Suprapubic skin (tissue), 4 donors: Measurements from ENCODE around the gene POLR3A. TPM values are rescaled to one million over a fixed set of nuclear protein-coding genes. Genes with fewer than 3 reads are reported as not detected.

Experiments used
- DNase-seq, 2 donors: peaks; one replicate each; pipeline ENCODE4 v3.0.0-alpha.2; 2019; ENCODE audit warnings: low spot score in 2 of 2
- H3K27ac ChIP-seq: fragments of 200-600 bp; sonication (generic); one replicate; pipeline ENCODE4 v1.5.1; 2019
- H3K27me3 ChIP-seq: fragments of 200-600 bp; sonication (generic); one replicate; pipeline ENCODE4 v1.5.1; 2019
- H3K36me3 ChIP-seq: fragments of 200-600 bp; sonication (generic); one replicate; pipeline ENCODE4 v1.5.1; 2019
- H3K4me1 ChIP-seq: fragments of 200-600 bp; sonication (generic); one replicate; pipeline ENCODE4 v1.5.1; 2019
- H3K4me3 ChIP-seq: fragments of 200-600 bp; sonication (generic); one replicate; pipeline ENCODE4 v1.5.1; 2019; ENCODE audit warnings: mild to moderate bottlenecking
- H3K9me3 ChIP-seq: fragments of 200-600 bp; sonication (generic); one replicate; pipeline ENCODE4 v1.5.1; 2019
- EP300 ChIP-seq: sonication (generic); formaldehyde crosslinking; IDR thresholded peaks from one replicate; pipeline ENCODE4 v1.6.1; 2017; ENCODE audit warnings: antibody characterized with exemption
- POLR2A ChIP-seq, 2 donors: fragments of 450-650 bp; IDR thresholded peaks; one replicate each; pipeline ENCODE4 v1.6.1; 2017; ENCODE audit warnings: antibody characterized with exemption in 2 of 2, mild to moderate bottlenecking in 2 of 2, moderate library complexity in 2 of 2
- POLR2AphosphoS5 ChIP-seq, 3 donors: sonication (generic); formaldehyde crosslinking; IDR thresholded peaks; one replicate each; pipeline ENCODE4 v1.6.1; 2017; ENCODE audit warnings: antibody characterized with exemption in 3 of 3
- WGBS: methylation state at CpG from one replicate; pipeline ENCODE4 v1.1.5; 2018; 5-methylcytosine and 5-hydroxymethylcytosine counted together
- total RNA-seq, 4 donors: library from RNA; depleted of rRNA; stranded (reverse); fragments of >200 nt; gene quantifications; one replicate each; pipeline ENCODE4 v1.1.0, GENCODE V29; 2016
- TF ChIP-seq, protein P1 (sequence below), 2 donors: fragments of 200-600 bp in 1 of 2; fragments of 450-650 bp in 1 of 2; sonication (generic) in 1 of 2; IDR thresholded peaks; one replicate each; pipeline ENCODE4 v1.5.1; 2016 to 2019; ENCODE audit warnings: antibody characterized with exemption in 2 of 2, mild to moderate bottlenecking in 1 of 2, moderate library complexity in 1 of 2

Gene POLR3A
- total RNA-seq, 4 donors from 2014 or later, result 9.7 to 18.3 (median 12.8) TPM

DNA sequence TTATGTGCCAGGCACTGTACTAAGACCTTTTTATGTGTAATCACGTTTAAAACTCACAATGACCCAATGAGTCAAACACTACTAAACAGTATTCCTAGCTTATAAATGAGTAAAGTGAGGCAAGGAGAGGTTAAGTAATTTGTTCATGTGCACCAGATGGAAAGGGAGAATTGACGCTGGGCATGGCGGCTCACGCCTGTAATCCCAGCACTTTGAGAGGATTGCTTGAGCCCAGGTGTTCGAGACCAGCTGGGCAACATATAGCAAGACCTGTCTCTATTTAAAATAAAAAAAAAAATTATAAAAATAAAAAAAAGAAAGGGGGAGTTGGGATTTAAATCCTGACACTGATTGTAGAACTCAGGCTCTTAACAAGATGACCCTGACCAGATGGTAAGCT is 56.0 kb downstream of the POLR3A start:
- peaks cover 13% of the 10 kb centered on the region for H3K4me1 ChIP-seq
- DNase-seq, result no peak
- no peak overlapping the region for H3K4me3 ChIP-seq
- TF ChIP-seq POLR2A (IDR thresholded peaks at IDR 0.05) (no peak), POLR2AphosphoS5 (IDR thresholded peaks at IDR 0.05) (no peak), EP300 (no peak)
- TF ChIP-seq, protein P1, sequence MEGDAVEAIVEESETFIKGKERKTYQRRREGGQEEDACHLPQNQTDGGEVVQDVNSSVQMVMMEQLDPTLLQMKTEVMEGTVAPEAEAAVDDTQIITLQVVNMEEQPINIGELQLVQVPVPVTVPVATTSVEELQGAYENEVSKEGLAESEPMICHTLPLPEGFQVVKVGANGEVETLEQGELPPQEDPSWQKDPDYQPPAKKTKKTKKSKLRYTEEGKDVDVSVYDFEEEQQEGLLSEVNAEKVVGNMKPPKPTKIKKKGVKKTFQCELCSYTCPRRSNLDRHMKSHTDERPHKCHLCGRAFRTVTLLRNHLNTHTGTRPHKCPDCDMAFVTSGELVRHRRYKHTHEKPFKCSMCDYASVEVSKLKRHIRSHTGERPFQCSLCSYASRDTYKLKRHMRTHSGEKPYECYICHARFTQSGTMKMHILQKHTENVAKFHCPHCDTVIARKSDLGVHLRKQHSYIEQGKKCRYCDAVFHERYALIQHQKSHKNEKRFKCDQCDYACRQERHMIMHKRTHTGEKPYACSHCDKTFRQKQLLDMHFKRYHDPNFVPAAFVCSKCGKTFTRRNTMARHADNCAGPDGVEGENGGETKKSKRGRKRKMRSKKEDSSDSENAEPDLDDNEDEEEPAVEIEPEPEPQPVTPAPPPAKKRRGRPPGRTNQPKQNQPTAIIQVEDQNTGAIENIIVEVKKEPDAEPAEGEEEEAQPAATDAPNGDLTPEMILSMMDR (IDR thresholded peaks at IDR 0.05), result no peak
- H3K36me3 ChIP-seq, result peaks cover 23% of the 10 kb centered on the region
- no peak overlapping the region for H3K27ac ChIP-seq
- 86% methylated on average over 5 of the region's 5 CpGs for WGBS
- no peaks in the 10 kb centered on the region for H3K27me3 ChIP-seq
- H3K9me3 ChIP-seq, result no peaks in the 10 kb centered on the region

DNA sequence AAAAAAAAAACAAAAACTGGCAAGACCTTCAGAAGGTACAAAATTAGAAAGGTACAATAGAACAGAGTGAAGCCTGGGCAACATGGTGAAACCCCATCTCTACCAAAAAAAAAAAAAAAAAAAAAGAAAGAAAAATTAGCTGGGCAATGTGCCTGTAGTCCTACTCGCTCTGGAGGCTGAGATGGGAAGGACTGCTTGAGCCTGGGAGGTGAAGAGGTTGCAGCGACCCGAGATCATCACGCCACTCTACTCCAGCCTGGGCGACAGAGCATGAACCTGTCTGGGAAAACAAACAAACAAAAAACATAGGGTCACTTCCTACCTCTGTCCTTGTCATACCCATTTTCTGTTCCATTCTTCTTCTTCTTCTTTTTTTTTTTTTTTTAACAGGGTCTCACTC is 57.2 kb downstream of the POLR3A start:
- no peak overlapping the region for H3K4me3 ChIP-seq
- DNase-seq, result no peak
- peaks cover 12% of the 10 kb centered on the region for H3K36me3 ChIP-seq
- 76% methylated on average over 5 of the region's 5 CpGs for WGBS
- no peaks in the 10 kb centered on the region for H3K27me3 ChIP-seq
- H3K27ac ChIP-seq, result no peak overlapping the region
- TF ChIP-seq, protein P1 (IDR thresholded peaks at IDR 0.05), result no peak
- TF ChIP-seq EP300, result no peak
- TF ChIP-seq POLR2A (IDR thresholded peaks at IDR 0.05), result no peak
- TF ChIP-seq POLR2AphosphoS5 (IDR thresholded peaks at IDR 0.05), result no peak
- H3K9me3 ChIP-seq, result no peaks in the 10 kb centered on the region
- H3K4me1 ChIP-seq, result peaks cover 13% of the 10 kb centered on the region

DNA sequence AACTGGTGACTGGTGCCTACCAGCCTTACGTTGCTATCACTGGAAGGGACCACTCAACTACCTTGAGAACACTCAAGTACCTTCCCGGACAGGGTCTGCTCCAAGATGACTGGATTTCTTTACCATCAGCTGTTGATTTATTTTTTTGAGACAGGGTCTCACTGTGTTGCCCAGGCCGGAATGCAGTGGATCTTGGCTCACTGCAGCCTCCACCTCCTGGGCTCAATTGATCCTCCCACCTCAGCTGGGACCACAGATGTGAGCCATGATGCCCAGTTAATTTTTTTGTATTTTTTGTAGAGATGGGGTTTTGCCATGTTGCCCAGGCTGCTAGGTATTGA is 57.5 kb downstream of the POLR3A start:
- Histone ChIP-seq H3K27ac (peak overlapping the region; percentile 22), H3K9me3 (no peaks in the 10 kb centered on the region), H3K36me3 (peaks cover 8% of the 10 kb centered on the region), H3K4me1 (peaks cover 13% of the 10 kb centered on the region), H3K4me3 (no peak overlapping the region), H3K27me3 (no peaks in the 10 kb centered on the region)
- 81% methylated on average over 3 of the region's 3 CpGs for WGBS
- no peak for TF ChIP-seq POLR2A (IDR thresholded peaks at IDR 0.05)
- TF ChIP-seq, protein P1 (IDR thresholded peaks at IDR 0.05), result no peak
- no peak for TF ChIP-seq EP300
- TF ChIP-seq POLR2AphosphoS5 (IDR thresholded peaks at IDR 0.05), result no peak
- no peak for DNase-seq

DNA sequence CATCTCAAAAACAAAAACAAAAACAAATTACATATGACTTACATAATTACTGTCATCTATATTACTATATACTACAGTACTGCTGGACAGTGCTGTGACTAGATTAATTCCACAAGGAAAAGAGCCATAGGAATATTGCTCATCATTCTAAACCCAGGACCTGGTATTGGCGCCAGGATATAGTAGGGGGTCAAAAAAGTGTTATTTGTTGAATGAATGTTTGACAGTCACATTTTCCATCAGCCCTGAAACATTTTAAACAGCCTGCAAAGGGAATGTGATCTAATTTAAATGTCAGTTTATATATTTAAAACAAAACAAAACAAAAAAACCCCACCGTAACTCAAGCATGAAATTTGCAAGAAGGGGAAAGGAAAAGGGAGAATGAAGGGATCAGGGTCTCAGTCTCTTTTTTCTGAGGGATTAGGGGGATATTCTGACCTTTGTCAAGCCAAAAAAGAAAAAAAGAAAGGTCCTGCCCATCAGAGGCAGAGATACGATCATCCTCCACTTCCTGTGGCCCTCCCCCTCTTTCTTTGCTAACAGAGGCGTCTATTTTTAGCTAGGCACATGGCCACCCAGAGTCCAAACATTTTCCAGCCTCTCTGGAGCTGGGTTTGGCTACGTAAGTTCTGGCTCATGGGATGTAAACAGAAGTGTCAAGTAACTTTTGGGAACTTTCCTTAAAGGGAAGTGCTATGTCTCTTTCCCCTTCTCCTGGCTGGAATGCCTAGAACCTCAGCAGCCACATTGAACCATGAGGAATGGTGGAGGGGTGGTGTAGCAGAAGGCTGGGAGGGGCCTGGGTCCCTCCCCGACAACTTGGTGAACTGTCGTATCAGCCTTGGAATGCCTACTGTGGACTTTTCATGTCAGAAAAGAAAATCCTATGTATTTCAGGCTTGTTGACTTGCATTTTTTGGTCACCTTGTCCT is 58.2 kb downstream of the POLR3A start:
- H3K9me3 ChIP-seq, result no peaks in the 10 kb centered on the region
- H3K36me3 ChIP-seq, result peaks cover 2% of the 10 kb centered on the region
- H3K4me3 ChIP-seq, result no peak overlapping the region
- 39% methylated on average over 7 of the region's 7 CpGs for WGBS
- peak in 1 of 2 donors; percentile 78 for DNase-seq
- peaks cover 13% of the 10 kb centered on the region for H3K4me1 ChIP-seq
- H3K27me3 ChIP-seq, result no peaks in the 10 kb centered on the region
- TF ChIP-seq POLR2AphosphoS5 (IDR thresholded peaks at IDR 0.05) (no peak), EP300 (peak; percentile 76)
- TF ChIP-seq, protein P1 (IDR thresholded peaks at IDR 0.05), result no peak
- peak overlapping the region; percentile 22 for H3K27ac ChIP-seq

DNA sequence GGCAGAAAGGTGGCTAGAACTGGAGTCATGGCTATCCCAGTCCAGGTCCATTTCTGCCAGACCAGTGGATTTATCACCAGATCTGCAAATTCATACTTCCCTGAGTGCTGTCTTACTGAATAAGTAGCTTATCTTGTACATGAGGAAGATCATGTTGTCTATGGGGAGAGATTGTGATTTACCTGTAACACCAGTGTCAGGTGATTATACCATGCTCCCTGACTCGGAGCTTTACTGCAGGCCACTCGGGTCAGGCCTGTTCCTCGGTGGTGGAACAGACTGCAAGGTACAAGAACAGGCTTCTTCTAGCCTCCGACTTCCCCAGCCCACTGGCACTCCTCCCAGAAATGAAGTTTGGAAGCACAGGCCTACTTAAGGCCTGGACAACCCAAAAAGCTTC is 60.2 kb downstream of the POLR3A start:
- Histone ChIP-seq H3K27me3 (no peaks in the 10 kb centered on the region), H3K9me3 (no peaks in the 10 kb centered on the region), H3K4me1 (peaks cover 13% of the 10 kb centered on the region), H3K27ac (no peak overlapping the region), H3K36me3 (no peaks in the 10 kb centered on the region), H3K4me3 (no peak overlapping the region)
- no peak for DNase-seq
- TF ChIP-seq POLR2AphosphoS5 (IDR thresholded peaks at IDR 0.05), result no peak
- TF ChIP-seq POLR2A (IDR thresholded peaks at IDR 0.05), result no peak
- TF ChIP-seq, protein P1 (IDR thresholded peaks at IDR 0.05), result no peak
- 17% methylated on average over 3 of the region's 4 CpGs for WGBS
